Skeletal muscle satellite cell (primary cell): ENCODE measurements around the gene TSPAN18.

ENCODE experiments used
- H3K27me3 ChIP-seq: 2 replicates; pipeline ENCODE4 v1.7.0; 2013; ENCODE audit warnings: low read length; ENCODE audit not compliant: control insufficient read depth, insufficient read depth
- H3K36me3 ChIP-seq: 2 replicates; pipeline ENCODE4 v1.7.0; 2013; ENCODE audit warnings: mild to moderate bottlenecking, control low read depth, low read length; ENCODE audit not compliant: insufficient read depth
- H3K4me1 ChIP-seq: 2 replicates; pipeline ENCODE4 v1.7.0; 2013; ENCODE audit warnings: low read length; ENCODE audit not compliant: control insufficient read depth, insufficient read depth
- H3K4me2 ChIP-seq: 2 replicates; pipeline ENCODE4 v1.7.0; 2013; ENCODE audit warnings: mild to moderate bottlenecking, low read length
- H3K4me3 ChIP-seq: 2 replicates; pipeline ENCODE4 v1.7.0; 2013; ENCODE audit warnings: low read length
- H3K9ac ChIP-seq: 2 replicates; pipeline ENCODE4 v1.7.0; 2013; ENCODE audit warnings: mild to moderate bottlenecking, low read depth, low read length, moderate library complexity
- H3K9me3 ChIP-seq: replicated peaks from 2 replicates; pipeline ENCODE4 v1.7.0; 2013; ENCODE audit warnings: mild to moderate bottlenecking, control low read depth, low read length

TSPAN18 gene

GRCh38 chr11:44950625-44951476 is 224.1 kb downstream of the TSPAN18 start, which contains the start of gene TP53I11:
Gene TP53I11 (minus strand): TSS chr11:44950883. CDS start chr11:44938335, 12,548 bp downstream.
- peak within 1 kb of the TSS; percentile 86 for H3K4me3 ChIP-seq
- H3K4me1 ChIP-seq = peaks cover 13% of the 10 kb centered on the region
- peak within 1 kb of the TSS; percentile 83 for H3K4me2 ChIP-seq
- no peaks in the 10 kb centered on the region for H3K9me3 ChIP-seq
- no peaks in the 10 kb centered on the region for H3K27me3 ChIP-seq
- peak within 1 kb of the TSS; percentile 69 for H3K9ac ChIP-seq
- no peaks in the 10 kb centered on the region for H3K36me3 ChIP-seq

- Histone ChIP-seq H3K9me3 (no peaks in the 10 kb centered on the region), H3K36me3 (no peaks in the 10 kb centered on the region), H3K9ac (no peak overlapping the region), H3K4me3 (no peak overlapping the region), H3K4me1 (peaks cover 13% of the 10 kb centered on the region), H3K4me2 (no peak overlapping the region), H3K27me3 (peaks cover 9% of the 10 kb centered on the region)
These were observed 225.3 kb downstream of the TSPAN18 start for GRCh38 chr11:44952082-44952481.

GRCh38 chr11:44952500-44953260 is 225.9 kb downstream of the TSPAN18 start:
- Histone ChIP-seq H3K9ac (no peak overlapping the region), H3K4me2 (no peak overlapping the region), H3K4me1 (peaks cover 13% of the 10 kb centered on the region), H3K36me3 (no peaks in the 10 kb centered on the region), H3K4me3 (no peak overlapping the region), H3K27me3 (peaks cover 15% of the 10 kb centered on the region), H3K9me3 (no peaks in the 10 kb centered on the region)

GRCh38 chr11:44954051-44954906 is 227.5 kb downstream of the TSPAN18 start:
- Histone ChIP-seq H3K4me2 (peak overlapping the region; percentile 39), H3K4me1 (peaks cover 13% of the 10 kb centered on the region)

GRCh38 chr11:44955015-44955738 is 228.4 kb downstream of the TSPAN18 start:
- Histone ChIP-seq H3K4me2 (peak overlapping the region; percentile 39), H3K27me3 (peaks cover 27% of the 10 kb centered on the region), H3K9ac (no peak overlapping the region), H3K4me3 (no peak overlapping the region), H3K4me1 (peaks cover 13% of the 10 kb centered on the region), H3K36me3 (no peaks in the 10 kb centered on the region), H3K9me3 (no peaks in the 10 kb centered on the region)

More at GRCh38 chr11:44954051-44954906, 227.5 kb downstream of the TSPAN18 start:
- Histone ChIP-seq H3K36me3 (no peaks in the 10 kb centered on the region), H3K27me3 (peaks cover 27% of the 10 kb centered on the region), H3K4me3 (no peak overlapping the region), H3K9ac (no peak overlapping the region), H3K9me3 (no peaks in the 10 kb centered on the region)

GRCh38 chr11:44957040-44957515 is 230.3 kb downstream of the TSPAN18 start:
- no peak overlapping the region for H3K9ac ChIP-seq
- no peak overlapping the region for H3K4me3 ChIP-seq
- H3K4me2 ChIP-seq = no peak overlapping the region
- H3K36me3 ChIP-seq = no peaks in the 10 kb centered on the region
- peaks cover 30% of the 10 kb centered on the region for H3K27me3 ChIP-seq
- peaks cover 13% of the 10 kb centered on the region for H3K4me1 ChIP-seq
- H3K9me3 ChIP-seq = no peaks in the 10 kb centered on the region

- Histone ChIP-seq H3K27me3 (peaks cover 30% of the 10 kb centered on the region), H3K9ac (no peak overlapping the region), H3K4me2 (no peak overlapping the region), H3K4me3 (no peak overlapping the region), H3K9me3 (no peaks in the 10 kb centered on the region), H3K36me3 (no peaks in the 10 kb centered on the region), H3K4me1 (peaks cover 13% of the 10 kb centered on the region)
These were observed 231.2 kb downstream of the TSPAN18 start for GRCh38 chr11:44957776-44958564.

GRCh38 chr11:44959064-44959463 is 232.3 kb downstream of the TSPAN18 start:
- no peak overlapping the region for H3K4me3 ChIP-seq
- no peak overlapping the region for H3K4me2 ChIP-seq
- H3K9me3 ChIP-seq = no peaks in the 10 kb centered on the region
- peaks cover 13% of the 10 kb centered on the region for H3K4me1 ChIP-seq
- peaks cover 30% of the 10 kb centered on the region for H3K27me3 ChIP-seq
- H3K9ac ChIP-seq = no peak overlapping the region
- no peaks in the 10 kb centered on the region for H3K36me3 ChIP-seq

GRCh38 chr11:44960200-44960845 is 233.6 kb downstream of the TSPAN18 start:
- peaks cover 39% of the 10 kb centered on the region for H3K27me3 ChIP-seq
- H3K4me2 ChIP-seq = no peak overlapping the region
- H3K36me3 ChIP-seq = no peaks in the 10 kb centered on the region
- H3K9ac ChIP-seq = no peak overlapping the region
- no peak overlapping the region for H3K4me3 ChIP-seq
- peaks cover 4% of the 10 kb centered on the region for H3K4me1 ChIP-seq
- no peaks in the 10 kb centered on the region for H3K9me3 ChIP-seq

- no peaks in the 10 kb centered on the region for H3K36me3 ChIP-seq
- H3K9me3 ChIP-seq = no peaks in the 10 kb centered on the region
- no peaks in the 10 kb centered on the region for H3K4me1 ChIP-seq
- peaks cover 35% of the 10 kb centered on the region for H3K27me3 ChIP-seq
- H3K9ac ChIP-seq = no peak overlapping the region
- no peak overlapping the region for H3K4me3 ChIP-seq
- no peak overlapping the region for H3K4me2 ChIP-seq
These were observed 235.7 kb downstream of the TSPAN18 start for GRCh38 chr11:44962464-44962863.
